ENCODE results near the gene STK32A.

The STK32A gene

GRCh38 chr5:147267082-147267832 is 32.4 kb downstream of the STK32A start:
- no peak for DNase-seq

GRCh38 chr5:147276497-147276896 is 41.7 kb downstream of the STK32A start:
- no peak for DNase-seq

- DNase-seq: no peak
Measured at GRCh38 chr5:147286296-147286695, 51.5 kb downstream of the STK32A start.

GRCh38 chr5:147287110-147287509 is 52.3 kb downstream of the STK32A start:
- DNase-seq: no peak

- no peak for DNase-seq
Measured at GRCh38 chr5:147290261-147290660, 55.4 kb downstream of the STK32A start.

GRCh38 chr5:147303251-147303650 is 68.4 kb downstream of the STK32A start:
- DNase-seq: no peak

GRCh38 chr5:147303976-147304375 is 69.2 kb downstream of the STK32A start:
- peak; percentile 18 for DNase-seq

- no peak for DNase-seq
Measured at GRCh38 chr5:147305147-147305546, 70.3 kb downstream of the STK32A start.

GRCh38 chr5:147306351-147306750 is 71.5 kb downstream of the STK32A start:
- no peak for DNase-seq

- DNase-seq: no peak
Measured at GRCh38 chr5:147307170-147307569, 72.3 kb downstream of the STK32A start.

- no peak for DNase-seq
Measured at GRCh38 chr5:147309621-147310020, 74.8 kb downstream of the STK32A start.

- DNase-seq: peak; percentile 73
Measured at GRCh38 chr5:147310059-147310704, 75.4 kb downstream of the STK32A start.

- no peak for DNase-seq
Measured at GRCh38 chr5:147317978-147318684, 83.3 kb downstream of the STK32A start.

- no peak for DNase-seq
Measured at GRCh38 chr5:147321569-147321968, 86.7 kb downstream of the STK32A start.

GRCh38 chr5:147327421-147327820 is 92.6 kb downstream of the STK32A start:
- no peak for DNase-seq

GRCh38 chr5:147327905-147328304 is 93.1 kb downstream of the STK32A start:
- no peak for DNase-seq

GRCh38 chr5:147332658-147333057 is 97.8 kb downstream of the STK32A start:
- DNase-seq: no peak

- DNase-seq: no peak
Measured at GRCh38 chr5:147336876-147337275, 102.0 kb downstream of the STK32A start.

- DNase-seq: no peak
Measured at GRCh38 chr5:147339313-147339712, 104.5 kb downstream of the STK32A start.

GRCh38 chr5:147340941-147341340 is 106.1 kb downstream of the STK32A start:
- DNase-seq: no peak

GRCh38 chr5:147341345-147341744 is 106.5 kb downstream of the STK32A start:
- no peak for DNase-seq

GRCh38 chr5:147344861-147345260 is 110.0 kb downstream of the STK32A start:
- DNase-seq: no peak

GRCh38 chr5:147346006-147346561 is 111.3 kb downstream of the STK32A start:
- no peak for DNase-seq

GRCh38 chr5:147348046-147348445 is 113.2 kb downstream of the STK32A start:
- no peak for DNase-seq

All from GOT3 (cell line).